BE2C (cell line): Measurements from ENCODE around the gene PGLYRP2.

ENCODE experiments used
- DNase-seq: peaks from one replicate; pipeline ENCODE4 v3.0.0-alpha.2; 2020
- H3K27me3 ChIP-seq: fragments of 250-450 bp; sonication (Bioruptor Pico); 2 replicates; pipeline ENCODE4 v1.5.1; 2020; ENCODE audit warnings: mild to moderate bottlenecking
- H3K36me3 ChIP-seq: fragments of 250-450 bp; sonication (Bioruptor Pico); 2 replicates; pipeline ENCODE4 v1.5.1; 2020; ENCODE audit warnings: mild to moderate bottlenecking
- H3K4me1 ChIP-seq: fragments of 250-450 bp; sonication (Bioruptor Pico); 2 replicates; pipeline ENCODE4 v1.5.1; 2020
- H3K4me3 ChIP-seq: 2 replicates; pipeline ENCODE4 v1.5.1; 2011; ENCODE audit warnings: low read depth, low read length
- H3K9me3 ChIP-seq: fragments of 250-450 bp; sonication (Bioruptor Pico); 2 replicates; pipeline ENCODE4 v1.5.1; 2020
- CTCF ChIP-seq: IDR thresholded peaks from 2 replicates; pipeline ENCODE4 v1.5.1; 2012; ENCODE audit warnings: mild to moderate bottlenecking, low read depth, low read length

PGLYRP2 gene

DNA sequence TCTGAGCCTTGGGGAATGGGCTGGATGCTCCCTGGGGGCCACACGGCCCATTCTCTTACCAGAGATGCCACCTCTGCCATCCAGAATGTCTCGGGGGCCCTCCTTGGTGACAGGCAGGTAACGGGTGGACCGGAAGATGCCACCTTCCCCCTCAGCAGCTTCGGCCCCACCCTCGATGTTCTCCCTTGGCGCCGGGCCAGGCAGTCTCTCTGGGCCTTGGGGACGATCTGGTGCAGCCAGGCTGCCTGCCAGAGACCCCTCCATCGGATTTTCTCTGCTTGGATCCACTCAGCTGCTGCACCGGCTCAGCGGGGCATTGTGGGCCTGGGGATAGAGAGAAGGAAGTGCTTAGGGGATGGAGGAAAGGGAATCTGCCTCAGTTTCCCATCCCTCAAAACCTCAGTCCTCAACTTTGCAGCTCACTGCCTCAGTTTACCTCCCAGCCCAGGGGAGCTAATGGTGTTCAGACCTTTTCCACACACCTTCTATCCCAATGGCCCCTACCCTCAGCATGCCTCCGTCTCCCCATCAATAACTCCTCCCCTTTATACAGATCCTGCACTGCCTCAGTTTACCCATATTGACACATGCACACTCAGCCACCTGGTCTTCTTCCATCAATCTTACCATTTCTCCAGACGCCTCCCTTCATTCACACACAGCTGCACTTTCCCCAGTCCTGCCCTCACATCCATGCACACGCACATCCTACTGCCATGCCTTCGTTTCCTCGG, 31.1 kb downstream of the PGLYRP2 start:
- no peak for TF ChIP-seq CTCF
- H3K4me3 ChIP-seq: no peak overlapping the region
- no peak for DNase-seq
- no peaks in the 10 kb centered on the region for H3K9me3 ChIP-seq
- H3K4me1 ChIP-seq: peaks cover 8% of the 10 kb centered on the region
- H3K36me3 ChIP-seq: no peaks in the 10 kb centered on the region
- H3K27me3 ChIP-seq: no peaks in the 10 kb centered on the region

GRCh38 chr19:15447057-15447456, 32.2 kb downstream of the PGLYRP2 start:
- H3K27me3 ChIP-seq: no peaks in the 10 kb centered on the region
- no peaks in the 10 kb centered on the region for H3K36me3 ChIP-seq
- no peaks in the 10 kb centered on the region for H3K9me3 ChIP-seq
- no peak for TF ChIP-seq CTCF
- H3K4me1 ChIP-seq: peaks cover 4% of the 10 kb centered on the region
- no peak overlapping the region for H3K4me3 ChIP-seq
- DNase-seq: no peak

DNA sequence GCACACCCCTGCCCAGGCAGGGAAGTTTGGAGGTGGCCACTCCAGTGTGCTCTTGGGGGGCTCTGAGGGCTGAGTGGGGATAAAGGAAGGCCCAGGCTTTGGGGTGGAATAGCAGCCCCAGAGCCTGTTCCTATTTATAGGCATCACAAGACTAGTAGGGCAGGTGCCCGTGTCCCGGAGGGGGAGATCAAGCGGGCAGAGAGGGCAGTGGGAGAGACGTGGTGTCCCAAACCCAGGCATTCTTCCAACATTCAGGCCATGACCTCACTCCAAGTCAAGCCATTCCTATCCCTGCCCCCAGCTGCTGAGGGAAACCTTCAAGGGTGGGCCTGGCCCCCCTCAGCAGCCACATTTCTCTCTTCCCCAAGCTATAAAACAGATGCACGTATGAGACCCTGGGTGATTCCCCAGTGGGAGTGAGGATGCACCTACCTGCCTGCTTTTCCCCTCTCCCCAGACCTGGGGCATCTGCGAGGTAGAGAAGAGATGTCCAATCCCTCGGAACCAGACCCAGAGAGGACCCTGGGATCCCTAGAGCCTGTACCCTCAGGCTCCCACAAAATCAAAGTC, 33.4 kb downstream of the PGLYRP2 start:
- DNase-seq: no peak
- no peaks in the 10 kb centered on the region for H3K27me3 ChIP-seq
- TF ChIP-seq CTCF: no peak
- H3K4me1 ChIP-seq: peaks cover 4% of the 10 kb centered on the region
- H3K9me3 ChIP-seq: no peaks in the 10 kb centered on the region
- no peaks in the 10 kb centered on the region for H3K36me3 ChIP-seq
- H3K4me3 ChIP-seq: no peak overlapping the region

GRCh38 chr19:15445227-15445605, 34.1 kb downstream of the PGLYRP2 start:
- H3K9me3 ChIP-seq: no peaks in the 10 kb centered on the region
- no peak for DNase-seq
- no peaks in the 10 kb centered on the region for H3K36me3 ChIP-seq
- TF ChIP-seq CTCF: no peak
- H3K27me3 ChIP-seq: no peaks in the 10 kb centered on the region
- no peak overlapping the region for H3K4me3 ChIP-seq
- peaks cover 4% of the 10 kb centered on the region for H3K4me1 ChIP-seq

DNA sequence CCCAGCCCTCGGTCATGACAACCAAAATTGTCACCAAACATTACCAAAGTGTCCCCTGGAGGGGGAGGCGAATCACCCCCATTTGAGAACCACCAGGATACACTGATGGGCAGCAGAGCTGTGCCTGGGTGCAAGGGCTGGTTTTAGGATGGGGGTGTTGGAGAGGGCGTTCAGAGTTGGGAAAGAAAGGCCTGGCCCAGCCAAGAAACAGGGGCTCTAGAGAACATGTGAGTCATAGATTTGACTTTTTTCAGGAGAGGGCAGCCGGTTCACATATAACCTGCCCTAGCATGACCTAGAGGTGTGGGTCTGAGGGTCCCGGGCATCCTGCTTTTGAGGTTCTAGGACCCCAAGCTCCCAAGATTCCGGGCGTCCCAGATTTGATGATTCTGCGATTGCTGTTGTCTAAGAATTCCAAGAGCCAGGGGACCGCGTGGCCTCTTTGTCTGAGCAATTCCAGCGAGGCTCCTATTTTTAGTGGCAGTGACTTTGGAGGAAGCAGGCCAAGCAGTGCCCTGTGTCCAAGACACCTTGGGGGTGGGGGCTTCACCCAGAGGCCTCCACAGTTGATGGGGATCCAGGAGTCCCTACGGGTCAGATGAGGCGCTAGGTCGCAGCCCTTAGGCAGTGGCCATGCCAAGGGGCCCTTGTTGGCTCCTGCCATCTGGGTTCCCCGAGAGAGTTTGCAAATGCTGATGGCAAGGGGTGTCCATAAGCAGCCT, 34.6 kb downstream of the PGLYRP2 start:
- no peak for DNase-seq
- no peak for TF ChIP-seq CTCF
- no peaks in the 10 kb centered on the region for H3K36me3 ChIP-seq
- H3K4me1 ChIP-seq: peaks cover 4% of the 10 kb centered on the region
- no peaks in the 10 kb centered on the region for H3K9me3 ChIP-seq
- no peak overlapping the region for H3K4me3 ChIP-seq
- no peaks in the 10 kb centered on the region for H3K27me3 ChIP-seq

DNA sequence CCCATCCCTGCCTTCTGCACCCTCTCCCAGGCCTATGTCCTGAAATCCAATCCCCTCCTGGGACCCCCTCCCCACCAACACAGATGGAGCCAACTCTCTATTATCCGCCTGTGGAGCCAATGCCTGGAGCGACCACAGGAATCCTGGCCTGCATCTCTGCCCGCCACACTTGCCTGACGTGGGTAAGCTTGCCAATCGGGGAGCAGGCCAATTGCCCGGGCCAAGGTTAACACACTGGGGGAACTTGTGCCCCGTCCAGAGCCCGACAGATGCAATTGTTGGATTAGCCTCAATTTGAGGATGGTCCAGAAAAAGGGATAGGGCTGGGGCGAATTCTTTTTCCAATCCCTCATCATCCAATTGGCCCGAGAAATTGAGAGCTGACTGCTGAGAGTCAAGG, 35.5 kb downstream of the PGLYRP2 start:
- no peak for TF ChIP-seq CTCF

More for the DNA sequence above, 35.5 kb downstream of the PGLYRP2 start:
- Histone ChIP-seq H3K36me3 (no peaks in the 10 kb centered on the region), H3K9me3 (no peaks in the 10 kb centered on the region), H3K4me3 (no peak overlapping the region), H3K27me3 (no peaks in the 10 kb centered on the region), H3K4me1 (peaks cover under 1% of the 10 kb centered on the region; the same call in 1 of the 2 replicates)
- no peak for DNase-seq
